ENCODE results near the gene ADAM10.

The ADAM10 gene

GRCh38 chr15:58539548-58539947, 210.0 kb downstream of the ADAM10 start:
- no peak overlapping the region for H3K4me3 ChIP-seq (ENCODE audit: low read depth, low read length)
- no peak overlapping the region for H3K9ac ChIP-seq
- no peak overlapping the region for H3K4me2 ChIP-seq (ENCODE audit: low read length)
- H3K79me2 ChIP-seq, result no peaks in the 10 kb centered on the region
- no peak overlapping the region for H2AFZ ChIP-seq
- H3K27me3 ChIP-seq (ENCODE audit: control insufficient read depth, insufficient read depth, low read length), result no peaks in the 10 kb centered on the region
- TF ChIP-seq CTCF (IDR thresholded peaks at IDR 0.05), result no peak
- H3K36me3 ChIP-seq (ENCODE audit: control insufficient read depth, insufficient read depth, low read length), result no peaks in the 10 kb centered on the region
- no peak overlapping the region for H3K27ac ChIP-seq
- H3K9me3 ChIP-seq (ENCODE audit: control insufficient read depth, low read length), result no peaks in the 10 kb centered on the region
- no peaks in the 10 kb centered on the region for H3K4me1 ChIP-seq

DNA sequence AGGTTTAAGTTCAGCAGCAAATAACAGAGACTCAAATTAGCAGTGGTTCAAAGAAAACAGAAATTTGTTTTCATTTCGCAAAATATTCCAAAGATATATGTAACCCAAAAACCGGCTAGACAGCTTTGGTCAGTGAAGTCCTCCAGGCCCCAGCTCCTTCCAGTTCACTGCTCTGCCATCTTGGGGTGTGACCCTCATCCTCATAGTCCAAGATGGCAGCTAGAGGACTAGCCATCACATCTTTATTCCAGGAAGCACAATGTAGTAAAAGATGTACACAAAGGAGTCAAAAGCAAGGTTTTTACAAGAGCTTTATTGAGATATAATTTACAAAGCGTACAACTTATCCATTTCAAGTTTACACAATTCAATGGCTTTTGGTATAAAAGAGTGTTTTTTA, 210.6 kb downstream of the ADAM10 start:
- no peak overlapping the region for H3K4me2 ChIP-seq (ENCODE audit: low read length)
- TF ChIP-seq CTCF (IDR thresholded peaks at IDR 0.05), result no peak
- H3K79me2 ChIP-seq, result no peaks in the 10 kb centered on the region
- H3K27ac ChIP-seq, result no peak overlapping the region
- no peaks in the 10 kb centered on the region for H3K9me3 ChIP-seq (ENCODE audit: control insufficient read depth, low read length)
- H3K4me3 ChIP-seq (ENCODE audit: low read depth, low read length), result no peak overlapping the region
- no peaks in the 10 kb centered on the region for H3K36me3 ChIP-seq (ENCODE audit: control insufficient read depth, insufficient read depth, low read length)
- H3K27me3 ChIP-seq (ENCODE audit: control insufficient read depth, insufficient read depth, low read length), result no peaks in the 10 kb centered on the region
- H3K4me1 ChIP-seq, result no peaks in the 10 kb centered on the region
- H3K9ac ChIP-seq, result no peak overlapping the region
- H2AFZ ChIP-seq, result no peak overlapping the region

Data from parathyroid adenoma (tissue), 2 donors.